HG02981 (cell line): ENCODE results near the gene ZSCAN10.
"Not testable (repeated sequence)": the region's sequence is repeated elsewhere in the genome, so short reads cannot be mapped to it uniquely, and the experiment has no call there.

Experiments used
- ATAC-seq: cut with Tn5 transposase; IDR thresholded peaks from one replicate; pipeline ENCODE4 v1.9.1; 2021; ENCODE audit warnings: mild to moderate bottlenecking, moderate library complexity; ENCODE audit not compliant: unreplicated experiment

Gene ZSCAN10

DNA sequence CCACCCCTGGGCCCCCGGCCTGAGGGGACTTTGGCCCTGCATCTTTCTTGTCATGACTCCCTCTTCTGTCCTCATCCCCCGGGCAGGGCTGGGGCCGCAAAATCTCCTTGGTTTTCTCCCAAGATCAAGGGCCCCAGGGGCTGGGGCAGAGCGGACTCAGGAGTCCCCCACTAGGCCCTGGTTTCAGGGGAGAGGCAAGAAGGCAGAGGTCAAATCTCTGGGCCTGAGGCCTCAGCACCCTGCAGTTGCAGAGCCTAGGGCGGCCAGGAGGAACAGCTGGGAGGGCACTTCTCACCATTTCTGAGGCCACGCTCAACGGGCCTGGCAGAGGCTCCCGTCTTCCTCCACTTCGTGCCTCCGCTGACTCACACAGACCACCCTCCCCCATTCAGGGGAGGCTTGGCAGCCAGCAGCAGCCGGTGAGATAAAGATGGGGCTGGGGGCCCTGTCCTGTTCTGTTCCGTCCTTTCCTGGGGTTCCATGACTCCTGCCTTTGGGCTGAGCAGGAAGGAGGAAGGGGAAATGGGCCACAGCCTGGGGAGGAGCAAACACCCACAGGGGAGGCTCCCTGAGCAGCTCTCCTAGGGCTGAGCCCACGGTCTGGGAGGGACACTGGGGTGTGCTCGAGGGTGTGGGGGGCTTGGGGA is 12.4 kb downstream of the ZSCAN10 start:
- ATAC-seq = no peak

DNA sequence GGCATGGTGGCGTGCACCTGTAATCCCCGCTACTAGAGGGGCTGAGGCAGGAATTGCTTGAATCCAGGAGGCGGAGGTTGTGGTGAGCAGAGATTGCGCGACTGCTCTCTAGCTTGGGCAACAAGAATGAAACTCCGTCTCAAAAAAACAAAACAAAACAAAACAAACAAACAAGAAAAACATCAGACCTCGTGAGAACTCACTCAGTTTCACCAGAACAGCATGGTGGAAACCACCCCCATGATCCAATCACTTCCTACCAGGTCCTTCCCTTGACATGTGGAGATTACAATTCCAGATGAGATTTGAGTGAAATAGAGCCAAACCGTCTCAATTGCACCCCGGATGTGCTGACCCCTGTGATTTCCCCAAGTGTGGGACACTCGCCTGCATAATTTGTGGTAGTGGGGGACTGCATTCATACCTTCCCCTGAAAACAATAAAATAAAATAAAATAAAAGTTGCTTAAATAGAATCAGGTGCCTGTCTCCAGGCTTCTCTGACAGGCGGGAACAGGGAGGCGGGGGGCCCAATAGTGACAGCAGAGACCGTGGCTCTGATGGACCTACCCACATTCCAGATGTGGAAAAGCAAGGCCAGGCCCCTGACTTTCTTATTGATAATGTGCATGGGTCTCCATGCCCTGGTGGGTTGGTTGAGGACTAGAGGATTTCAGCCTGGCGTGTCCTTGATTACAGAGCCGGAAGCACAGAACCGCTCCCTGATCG is 13.1 kb downstream of the ZSCAN10 start:
- no peak for ATAC-seq

DNA sequence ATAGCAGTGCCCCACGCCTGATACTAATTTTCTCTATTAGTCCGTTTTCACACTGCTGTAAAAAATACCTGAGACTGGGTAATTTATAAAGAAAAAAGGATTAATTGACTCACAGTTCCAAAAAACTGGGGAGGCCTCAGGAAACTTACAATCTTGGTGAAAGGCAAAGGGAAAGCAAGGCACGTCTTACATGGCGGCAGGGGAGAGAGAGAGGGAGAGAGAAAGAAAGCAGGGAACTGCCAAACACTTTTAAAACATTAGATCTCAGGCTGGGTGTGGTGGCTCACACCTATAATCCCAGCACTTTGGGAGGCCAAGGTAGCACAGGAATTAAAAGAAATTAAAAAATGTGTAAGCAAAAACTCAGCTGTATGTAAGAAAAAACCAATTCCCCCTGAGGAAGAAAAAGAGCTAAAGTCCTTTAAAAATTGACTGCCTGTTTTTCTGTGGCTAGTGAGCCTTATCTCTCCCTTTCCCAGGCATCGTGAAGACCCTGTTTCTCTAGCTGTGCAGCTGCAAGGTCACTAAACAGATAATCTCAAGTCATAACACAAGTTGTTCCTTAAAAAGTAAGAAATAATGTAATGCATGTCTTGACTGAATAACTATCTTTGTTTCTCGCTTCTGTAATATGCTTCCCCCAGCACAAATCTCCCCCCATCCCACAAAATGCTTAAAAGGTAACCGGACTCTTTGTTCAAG is 14.0 kb downstream of the ZSCAN10 start:
- no peak for ATAC-seq

DNA sequence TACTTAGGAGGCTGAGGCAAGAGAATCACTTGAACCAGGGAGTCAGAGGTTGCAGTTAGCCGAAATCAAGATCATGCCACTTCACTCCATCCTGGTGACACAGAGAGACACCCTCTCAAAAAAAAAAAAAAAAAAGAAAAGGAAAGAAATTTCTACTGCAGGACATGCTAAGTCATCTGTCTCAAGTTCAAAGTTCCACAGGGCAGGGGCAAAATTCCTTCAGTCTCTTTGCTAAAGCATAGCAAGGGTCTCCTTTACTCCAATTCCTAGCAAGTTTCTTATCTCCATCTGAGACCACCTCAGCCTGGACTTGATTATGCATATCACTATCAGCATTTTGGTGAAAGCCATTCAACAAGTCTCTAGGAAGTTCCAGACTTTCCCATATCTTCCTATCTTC is 14.6 kb downstream of the ZSCAN10 start:
- no peak for ATAC-seq

DNA sequence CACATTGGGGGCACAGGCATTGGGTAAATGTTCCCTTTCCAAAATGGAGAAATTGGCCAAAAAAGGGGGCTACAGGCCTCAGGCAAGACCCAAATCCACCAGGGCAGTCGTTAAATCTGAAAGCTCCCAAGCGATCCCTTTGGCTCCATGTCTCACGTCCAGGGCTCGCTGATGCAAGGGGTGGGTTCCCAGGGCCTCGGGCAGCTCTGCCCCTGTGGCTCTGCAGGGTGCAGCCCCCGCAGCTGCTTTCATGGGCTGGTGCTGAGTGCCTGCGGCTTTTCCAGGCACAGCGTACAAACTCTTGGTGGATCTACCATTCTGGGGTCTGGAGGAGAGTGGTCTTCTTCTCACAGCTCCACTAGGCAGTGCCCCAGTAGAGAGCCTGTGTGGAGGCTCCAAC is 15.7 kb downstream of the ZSCAN10 start:
- ATAC-seq = not testable (repeated sequence)

DNA sequence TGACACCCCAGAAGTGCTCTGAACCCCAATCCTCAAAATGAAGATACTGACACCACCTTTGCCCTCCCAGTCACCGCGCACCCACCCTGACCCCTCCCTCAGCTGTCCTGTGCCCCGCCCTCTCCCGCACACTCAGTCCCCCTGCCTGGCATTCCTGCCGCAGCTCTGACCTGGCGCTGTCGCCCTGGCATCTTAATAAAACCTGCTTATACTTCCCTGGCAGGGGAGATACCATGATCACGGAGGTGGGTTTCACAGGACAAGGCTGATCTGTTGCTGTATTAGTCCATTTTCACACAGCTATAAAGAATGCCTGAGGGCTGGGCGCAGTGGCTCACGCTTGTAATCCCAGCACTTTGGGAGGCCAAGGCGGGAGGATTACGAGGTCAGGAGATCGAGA is 17.1 kb downstream of the ZSCAN10 start:
- not testable (repeated sequence) for ATAC-seq

DNA sequence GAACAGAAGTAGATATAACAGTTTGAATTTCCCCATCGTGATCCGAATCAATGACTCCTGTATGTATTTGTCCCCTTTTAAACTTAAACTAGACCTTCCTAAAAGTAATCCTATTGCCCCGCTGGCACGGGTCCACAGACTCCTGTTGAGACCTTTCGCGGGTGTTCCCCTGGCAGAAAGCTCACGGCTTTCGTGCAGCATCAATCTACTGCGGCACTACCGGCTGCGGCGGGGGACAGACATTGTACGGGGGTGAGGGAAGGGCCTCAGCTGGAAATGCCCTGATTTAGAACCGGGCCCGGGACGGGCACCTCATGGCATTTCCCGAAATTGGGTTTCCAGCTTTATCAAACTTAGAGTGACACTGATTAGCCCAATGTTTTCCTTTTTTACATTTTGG is 19.1 kb downstream of the ZSCAN10 start:
- ATAC-seq = no peak

DNA sequence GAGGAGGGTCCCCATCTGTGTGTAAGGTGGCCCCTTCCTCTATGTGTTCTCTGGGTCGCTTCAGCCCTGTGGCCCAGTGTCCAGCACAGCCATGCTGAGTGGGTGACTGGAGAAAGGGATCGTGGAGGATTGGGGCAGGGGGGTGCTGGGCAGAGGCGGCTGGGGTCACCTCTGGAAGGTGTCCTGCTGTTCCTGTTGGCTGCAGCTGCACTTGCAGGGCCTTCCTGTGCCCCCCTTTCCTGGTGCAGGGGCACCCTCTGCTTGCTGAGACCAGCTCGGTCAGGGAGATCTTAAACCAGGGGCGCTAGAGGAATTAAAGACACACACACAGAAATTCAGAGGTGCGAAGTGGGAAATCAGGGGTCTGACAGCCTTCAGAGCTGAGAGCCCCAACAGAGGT is 22.5 kb downstream of the ZSCAN10 start:
- no peak for ATAC-seq

DNA sequence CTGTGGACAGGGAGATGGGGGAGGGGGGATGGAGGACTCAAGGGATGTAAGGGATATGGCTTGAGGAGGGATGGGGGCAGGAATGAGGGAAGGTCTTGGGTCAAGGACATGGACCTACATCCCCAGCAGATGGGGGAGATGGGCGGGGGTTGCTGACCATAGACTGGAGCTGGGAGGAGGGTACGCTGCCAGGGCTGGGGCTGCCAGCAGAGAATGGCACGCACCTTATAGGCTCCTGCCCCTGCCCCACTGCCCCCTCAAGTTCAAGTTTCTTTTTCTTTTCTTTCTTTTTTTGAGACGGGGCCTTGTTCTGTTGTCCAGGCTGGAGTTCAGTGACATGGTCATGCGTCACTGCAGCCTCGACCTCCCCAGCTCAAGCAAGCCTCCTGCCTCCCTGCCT is 23.1 kb downstream of the ZSCAN10 start:
- ATAC-seq = not testable (repeated sequence)

DNA sequence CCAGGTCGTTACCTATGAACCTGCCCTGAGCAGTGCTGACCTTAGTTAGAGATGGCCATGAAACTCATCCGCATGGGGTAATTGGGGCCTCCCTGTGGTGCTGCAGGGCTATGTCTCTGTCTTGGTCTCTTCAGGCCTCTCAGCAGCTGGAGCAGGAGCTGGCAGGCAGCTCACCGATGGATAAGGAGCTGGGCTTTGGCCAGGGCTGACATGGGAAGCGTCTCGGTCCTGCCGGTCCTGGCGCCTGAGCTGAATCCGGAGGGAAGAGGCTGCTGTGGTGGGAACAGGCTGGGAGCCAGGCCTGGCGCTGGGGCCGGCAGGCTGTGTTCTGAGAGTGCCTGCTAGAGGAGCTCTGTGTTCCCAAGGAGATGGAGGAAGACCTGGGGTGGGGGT is 23.6 kb downstream of the ZSCAN10 start:
- ATAC-seq = no peak

DNA sequence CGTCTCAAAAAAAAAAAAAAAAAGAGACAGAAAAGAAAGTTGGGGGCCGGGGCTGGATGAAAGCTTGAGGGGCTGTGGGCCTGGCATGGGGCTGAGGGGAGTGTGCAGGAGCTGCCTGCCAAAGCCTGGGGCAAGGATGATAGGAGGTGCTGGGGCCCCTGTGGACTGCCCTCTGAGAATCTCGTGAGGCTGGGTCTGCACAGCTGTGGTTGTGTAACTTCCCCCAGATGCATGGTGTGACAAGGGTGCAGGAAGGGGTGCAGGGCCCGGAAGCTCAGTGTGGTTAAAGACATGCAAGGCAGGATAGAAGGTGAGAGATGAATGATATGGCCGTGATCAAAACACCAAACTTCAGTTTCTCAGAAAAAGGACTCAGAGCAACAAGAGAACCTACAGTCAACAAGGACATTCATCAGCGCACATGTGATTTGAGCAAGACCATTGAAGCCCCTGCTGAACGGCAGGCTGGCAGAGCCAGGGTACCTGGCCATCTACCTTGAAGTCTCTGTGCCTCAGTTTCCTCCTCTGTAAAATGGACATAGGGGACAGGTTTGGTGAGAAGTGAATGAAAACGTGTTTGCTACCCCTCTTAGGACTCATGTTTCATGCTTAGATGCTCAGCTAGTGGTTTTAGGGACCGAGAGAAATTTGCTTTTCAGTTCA is 24.1 kb downstream of the ZSCAN10 start:
- ATAC-seq = peak; percentile 78

DNA sequence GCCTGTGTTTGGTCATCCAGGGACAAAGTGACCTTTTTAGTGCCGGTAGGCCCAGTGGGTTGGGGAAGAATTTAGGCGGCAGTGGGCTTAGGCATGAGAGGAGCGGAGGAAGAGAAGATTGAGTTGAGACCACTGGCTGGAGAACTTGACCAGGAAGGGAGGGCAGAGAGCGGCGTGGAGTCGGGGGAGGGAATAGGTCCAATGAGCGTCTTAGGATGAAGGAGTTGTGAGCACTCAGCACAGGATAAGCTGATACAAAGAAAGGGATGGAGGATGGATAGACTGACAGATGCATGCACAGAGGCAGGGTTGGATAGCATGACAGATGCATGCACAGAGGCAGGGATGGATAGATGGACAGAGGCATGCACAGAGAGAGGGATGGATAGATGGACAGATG is 25.6 kb downstream of the ZSCAN10 start:
- no peak for ATAC-seq

DNA sequence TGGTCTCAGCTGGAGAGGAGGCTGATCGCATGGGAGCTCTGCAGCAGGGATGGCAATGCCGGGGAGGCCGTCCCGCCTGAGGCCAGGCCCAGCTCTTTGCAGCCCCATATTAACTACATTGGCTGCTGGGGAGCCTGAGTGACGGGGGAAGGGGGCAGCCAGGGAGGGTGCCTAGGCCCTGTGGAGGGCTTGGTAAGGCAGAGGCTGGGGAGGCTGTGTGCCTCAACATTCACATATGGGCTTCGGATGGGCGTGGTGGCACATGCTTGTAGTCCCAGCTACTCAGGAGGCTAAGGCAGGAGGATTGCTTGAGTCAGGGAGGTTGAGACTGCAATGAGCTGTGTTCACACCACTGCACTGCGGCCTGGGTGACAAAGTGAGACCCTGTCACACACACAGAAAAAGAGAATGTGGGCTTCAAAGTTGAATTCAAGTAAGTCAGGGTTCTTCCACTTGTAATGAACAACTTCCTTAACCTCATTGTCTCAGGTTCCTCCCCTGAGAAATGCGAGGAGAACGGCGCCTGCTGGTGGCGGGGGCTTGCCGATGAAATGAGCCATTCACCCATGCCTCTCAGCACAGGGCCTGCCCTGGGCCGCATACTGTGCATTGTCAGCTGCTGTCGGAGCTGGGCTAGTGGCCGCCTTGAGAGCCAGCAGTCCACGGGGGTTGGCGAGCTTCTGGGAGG is 26.4 kb downstream of the ZSCAN10 start:
- not testable (repeated sequence) for ATAC-seq

DNA sequence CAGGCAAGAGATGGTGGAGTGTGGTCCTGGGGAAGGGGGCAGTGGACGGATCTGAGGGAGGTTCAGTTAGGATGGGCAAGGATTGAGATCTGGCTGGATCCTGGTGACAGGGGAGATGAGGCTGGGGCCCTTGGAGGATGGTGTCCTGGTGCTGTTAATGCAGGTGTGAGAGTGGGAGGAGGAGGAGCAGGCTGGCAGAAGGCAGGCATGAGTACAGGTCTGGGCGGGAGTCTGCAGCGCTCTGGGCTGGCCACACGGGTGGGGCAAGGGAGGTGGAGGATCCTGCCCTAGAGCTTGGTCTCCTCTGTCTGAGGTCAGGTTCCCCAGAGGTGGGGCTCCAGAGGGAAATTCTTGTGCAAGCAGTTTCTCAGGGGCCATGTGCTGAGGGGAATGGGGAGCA is 26.9 kb downstream of the ZSCAN10 start:
- not testable (repeated sequence) for ATAC-seq

DNA sequence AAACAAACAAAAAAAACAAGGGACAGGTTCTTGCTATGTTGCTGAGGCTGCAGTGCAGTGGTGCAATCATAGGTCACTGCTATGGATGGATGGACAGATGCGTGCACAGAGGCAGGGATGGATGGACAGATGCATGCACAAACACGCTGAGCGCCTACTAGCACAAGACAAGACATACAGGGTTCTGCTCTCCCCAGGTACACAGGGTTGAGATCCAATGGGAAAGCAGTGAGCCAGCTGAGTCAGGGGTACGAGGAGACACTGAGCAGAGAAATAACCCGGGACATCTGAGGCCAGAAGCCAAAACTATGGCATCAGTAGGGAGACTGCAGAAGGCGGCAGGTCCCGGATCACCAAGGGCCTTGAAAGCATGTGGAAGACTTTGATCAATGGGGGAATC is 27.4 kb downstream of the ZSCAN10 start:
- no peak for ATAC-seq

DNA sequence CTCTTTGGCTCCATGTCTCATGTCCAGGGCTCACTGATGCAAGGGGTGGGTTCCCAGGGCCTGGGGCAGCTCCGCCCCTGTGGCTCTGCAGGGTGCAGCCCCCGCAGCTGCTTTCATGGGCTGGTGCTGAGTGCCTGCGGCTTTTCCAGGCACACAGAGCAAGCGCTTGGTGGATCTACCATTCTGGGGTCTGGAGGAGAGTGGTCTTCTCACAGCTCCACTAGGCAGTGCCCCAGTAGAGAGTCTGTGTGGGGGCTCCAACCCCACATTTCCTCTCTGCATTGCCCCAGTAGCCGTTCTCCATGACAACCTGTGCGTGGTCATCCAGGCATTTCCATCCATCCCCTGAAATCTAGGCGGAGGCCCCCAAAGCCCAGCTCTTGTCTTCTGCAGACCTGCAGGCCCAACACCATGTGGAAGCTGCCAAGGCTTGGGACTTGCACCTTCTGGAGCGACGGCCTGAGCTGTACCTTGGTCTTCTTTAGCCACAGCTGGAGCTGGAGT is 28.4 kb downstream of the ZSCAN10 start:
- no peak for ATAC-seq

DNA sequence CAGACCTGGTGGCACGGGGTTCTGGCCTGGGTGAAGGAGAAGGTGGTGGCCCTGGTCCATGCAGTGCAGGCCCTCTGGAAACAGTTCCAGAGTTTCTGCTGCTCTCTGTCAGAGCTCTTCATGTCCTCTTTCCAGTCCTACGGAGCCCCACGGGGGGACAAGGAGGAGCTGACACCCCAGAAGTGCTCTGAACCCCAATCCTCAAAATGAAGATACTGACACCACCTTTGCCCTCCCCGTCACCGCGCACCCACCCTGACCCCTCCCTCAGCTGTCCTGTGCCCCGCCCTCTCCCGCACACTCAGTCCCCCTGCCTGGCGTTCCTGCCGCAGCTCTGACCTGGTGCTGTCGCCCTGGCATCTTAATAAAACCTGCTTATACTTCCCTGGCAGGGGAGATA is 29.9 kb downstream of the ZSCAN10 start:
- not testable (repeated sequence) for ATAC-seq

DNA sequence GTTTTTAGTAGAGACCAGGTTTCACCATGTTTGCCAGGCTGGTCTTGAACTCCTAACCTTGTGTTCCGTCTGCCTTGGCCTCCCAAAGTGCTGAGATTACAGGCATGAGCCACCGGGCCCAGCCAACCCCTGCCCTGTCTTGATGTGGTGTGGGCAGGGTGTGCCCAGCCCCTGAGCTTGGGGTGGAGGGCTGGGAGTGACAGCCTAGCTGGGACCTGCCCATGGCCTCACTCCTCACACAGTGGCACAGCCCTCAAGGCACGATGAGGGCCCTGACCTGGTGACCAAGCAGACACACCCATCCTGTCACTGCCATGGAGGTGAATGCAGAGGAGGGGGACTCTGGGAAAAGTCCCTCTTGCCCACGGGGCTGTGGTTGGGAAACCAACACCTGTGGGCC is 30.6 kb downstream of the ZSCAN10 start:
- no peak for ATAC-seq

DNA sequence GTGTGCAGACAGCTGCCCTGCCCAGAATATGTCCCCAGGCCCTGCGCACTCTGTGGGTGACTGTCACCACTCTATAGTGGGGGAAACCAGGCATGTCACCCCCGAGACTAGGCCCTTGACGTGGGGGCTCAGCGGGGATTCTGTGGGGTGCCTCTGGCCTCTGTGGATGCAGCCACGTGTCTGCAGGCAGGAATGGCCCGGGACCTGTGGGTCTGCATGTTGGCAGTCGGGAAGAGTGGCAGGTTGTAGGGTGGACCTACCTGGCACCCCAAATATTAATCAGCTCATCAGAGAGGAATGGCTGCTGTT is 32.7 kb downstream of the ZSCAN10 start:
- no peak for ATAC-seq

DNA sequence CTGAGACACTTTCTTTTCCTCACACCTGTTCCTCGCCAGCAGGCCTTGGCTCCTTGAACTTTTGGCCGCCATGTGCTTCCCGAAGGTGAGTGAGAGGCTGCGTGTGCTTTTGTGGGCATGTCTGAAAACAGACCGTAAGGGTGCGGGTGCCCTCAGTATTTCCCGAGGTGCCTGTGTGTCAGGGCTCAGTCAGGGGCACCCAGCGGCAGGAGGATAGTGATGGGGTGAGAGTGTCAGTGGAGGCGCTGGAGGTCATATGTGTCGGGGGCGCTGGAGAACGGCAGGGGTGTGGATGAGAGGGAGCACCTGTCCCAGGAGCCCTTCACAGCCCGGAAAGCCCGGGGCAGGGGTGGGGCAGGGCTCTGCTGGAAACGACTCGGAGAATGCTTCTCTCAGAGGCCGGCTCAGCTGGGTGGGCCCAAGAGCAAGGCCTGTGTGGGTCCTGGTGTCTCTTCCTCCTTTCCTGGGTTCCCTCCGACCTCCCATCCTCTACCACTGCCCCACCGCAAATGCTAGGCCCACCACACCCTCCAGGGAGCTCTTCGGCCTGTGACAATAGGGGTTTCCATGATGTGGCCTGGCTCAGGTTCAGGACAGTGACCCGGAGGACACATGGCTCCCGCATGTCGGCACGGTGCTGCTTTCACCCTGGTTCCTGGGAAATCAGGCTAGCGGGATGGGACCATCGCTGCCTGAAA is 33.2 kb downstream of the ZSCAN10 start:
- ATAC-seq = no peak
